PFSK-1 (cell line): ENCODE measurements around the gene MYH6.

Source experiments
- POLR2AphosphoS5 ChIP-seq: IDR thresholded peaks from 2 replicates; pipeline ENCODE4 v1.6.1; 2012; ENCODE audit warnings: low read depth, mild to moderate bottlenecking, control low read depth, low read length, moderate library complexity
- TAF1 ChIP-seq: IDR thresholded peaks from 2 replicates; pipeline ENCODE4 v1.6.1; 2012; ENCODE audit warnings: low read length, control low read depth, borderline replicate concordance; ENCODE audit not compliant: insufficient read depth

DNA sequence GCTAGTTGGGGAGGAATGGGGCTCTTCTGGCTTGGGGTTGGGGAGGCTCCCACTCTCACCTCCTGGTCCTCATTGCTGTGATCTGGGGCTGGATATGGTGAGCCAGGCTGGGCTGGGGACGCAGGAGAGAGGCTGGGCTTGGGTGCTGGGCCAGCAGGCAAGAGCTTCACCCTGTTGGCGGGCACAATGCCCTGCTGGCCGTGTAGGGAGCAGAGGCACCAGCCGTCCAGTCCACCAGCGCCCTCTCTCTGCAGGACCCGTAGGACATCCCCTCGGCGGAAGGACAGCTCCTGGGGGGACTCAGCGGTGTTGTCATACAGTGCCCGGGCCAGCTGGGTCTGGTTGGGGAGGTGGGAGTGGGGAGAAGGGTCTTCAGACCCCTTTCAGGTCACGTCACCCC is 47.6 kb downstream of the MYH6 start:
- TF ChIP-seq TAF1 (no peak), POLR2AphosphoS5 (no peak)
